Measurements from ENCODE around the gene DAB2IP.
A peak's percentile ranks its signal among the peaks of the same experiment; 100 is the strongest.

The DAB2IP gene

DNA sequence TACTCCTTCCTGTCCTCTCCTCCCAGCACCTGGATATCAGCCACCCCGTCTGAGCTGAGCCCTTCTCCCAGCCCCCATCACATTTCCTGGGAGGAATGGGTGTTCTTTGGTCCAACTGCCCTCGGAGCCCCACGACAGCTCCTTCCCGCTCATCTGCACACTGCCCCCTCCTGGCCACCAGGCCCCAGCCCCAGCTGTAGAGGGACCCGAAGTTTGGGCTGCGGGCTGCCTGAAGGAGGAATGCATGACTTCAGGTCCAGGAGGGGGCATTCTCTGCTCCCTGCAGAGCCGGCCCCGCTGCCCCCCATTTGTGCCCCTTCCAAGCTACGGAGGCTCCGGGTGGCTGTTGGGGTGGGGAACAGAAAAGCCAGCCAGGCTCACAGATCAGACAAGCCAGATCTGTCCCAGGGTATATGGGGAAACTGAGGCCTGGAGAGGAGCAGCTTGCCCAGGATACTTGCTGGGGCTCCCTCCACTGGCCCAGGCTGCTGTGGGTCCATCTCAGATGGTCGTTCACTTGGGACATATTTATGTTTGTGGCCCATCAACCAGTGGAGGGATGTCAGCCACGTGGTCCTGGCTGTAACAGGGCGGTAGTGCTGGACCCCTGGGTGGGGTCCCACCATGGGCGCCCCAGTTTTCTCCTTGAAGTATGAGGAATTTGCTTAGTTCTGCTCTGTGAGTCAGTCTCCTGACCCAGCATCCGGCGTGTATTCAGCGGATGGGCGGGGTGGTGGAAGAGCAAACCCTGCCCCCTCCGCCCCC is 33.1 kb downstream of the DAB2IP start:
- DNase-seq (ENCODE audit: low read depth in 2 of 2) = no peak

DNA sequence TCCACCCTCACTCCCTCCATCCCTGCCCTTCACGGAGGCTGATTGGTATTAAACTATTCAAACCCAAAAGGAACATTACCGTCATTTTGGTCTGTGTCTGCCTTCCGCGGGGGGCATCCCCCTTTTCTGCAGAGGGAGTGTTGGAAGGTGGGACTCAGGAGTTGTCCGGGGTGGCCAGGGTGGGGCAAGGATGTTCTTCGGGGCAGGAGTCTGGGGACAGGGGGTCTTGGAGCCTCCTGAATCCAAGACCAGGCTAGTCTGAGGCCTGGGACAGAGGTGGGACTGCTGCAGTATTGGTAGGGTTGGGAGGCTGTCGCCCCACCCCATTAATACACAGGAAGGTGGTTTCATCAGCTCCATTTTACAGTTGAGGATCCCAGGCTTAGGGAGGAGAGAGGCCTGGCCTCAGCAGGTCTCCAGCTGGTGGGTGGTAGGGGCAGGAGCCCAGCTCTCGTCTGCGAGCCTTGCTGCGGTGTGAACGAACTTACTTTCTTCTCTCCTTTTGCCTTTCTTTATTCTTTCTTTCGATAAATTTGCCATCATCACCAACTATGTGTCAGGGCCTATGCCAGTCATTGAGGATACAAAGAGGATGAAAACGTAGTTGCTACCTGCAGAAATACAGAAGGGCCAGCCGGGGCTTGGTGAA is 33.8 kb downstream of the DAB2IP start:
- DNase-seq (ENCODE audit: low read depth in 2 of 2) = no peak

- DNase-seq (ENCODE audit: low read depth in 2 of 2) = no peak
These were observed 34.5 kb downstream of the DAB2IP start for GRCh38 chr9:121685795-121686377.

GRCh38 chr9:121686930-121687541 is 35.6 kb downstream of the DAB2IP start:
- peak in 1 of 2 donors; percentile 29 for DNase-seq (ENCODE audit: low read depth in 2 of 2)

- no peak for DNase-seq (ENCODE audit: low read depth in 2 of 2)
These were observed 36.8 kb downstream of the DAB2IP start for GRCh38 chr9:121688146-121688680.

DNA sequence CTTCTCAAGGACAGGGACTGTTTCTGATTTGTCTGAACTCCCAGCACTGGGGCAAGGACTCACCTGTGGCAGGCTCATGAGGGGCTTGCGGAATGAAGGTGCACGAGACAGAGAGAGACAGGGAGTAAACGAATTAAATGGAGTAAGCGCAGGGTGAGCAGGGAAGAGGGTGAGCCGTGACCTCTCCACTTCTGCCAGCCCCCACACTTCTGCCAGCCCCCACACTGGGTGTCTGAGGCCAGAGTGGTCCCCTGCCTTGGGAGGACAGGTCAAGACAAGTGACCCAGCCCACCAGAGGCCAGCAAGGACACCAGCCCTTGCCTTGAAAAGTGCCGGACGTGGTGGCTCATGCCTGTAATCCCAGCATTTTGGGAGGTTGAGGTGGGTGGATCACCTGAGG is 37.2 kb downstream of the DAB2IP start:
- DNase-seq (ENCODE audit: low read depth in 2 of 2) = no peak

GRCh38 chr9:121689461-121690157 is 38.2 kb downstream of the DAB2IP start:
- no peak for DNase-seq (ENCODE audit: low read depth in 2 of 2)

DNA sequence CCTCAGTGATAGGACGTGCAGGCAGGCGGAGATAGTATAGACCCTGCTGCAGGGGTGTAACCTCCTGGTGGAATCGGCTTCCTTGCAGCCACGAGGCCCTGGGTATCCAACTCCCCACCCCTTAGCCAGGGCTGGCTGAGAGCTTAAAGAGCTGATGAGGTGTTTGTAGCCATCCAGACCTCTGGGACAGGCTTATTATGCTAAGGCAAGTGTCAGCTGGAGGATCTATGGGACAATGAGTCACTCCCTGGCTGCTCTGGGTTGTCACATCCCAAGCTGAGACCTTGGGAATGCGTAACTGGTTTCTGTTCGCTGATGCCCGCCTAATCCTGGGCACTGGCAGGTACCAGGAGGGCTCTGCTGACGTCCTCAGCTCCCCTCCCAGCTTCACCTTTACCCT is 38.9 kb downstream of the DAB2IP start:
- DNase-seq (ENCODE audit: low read depth in 2 of 2) = no peak

DNA sequence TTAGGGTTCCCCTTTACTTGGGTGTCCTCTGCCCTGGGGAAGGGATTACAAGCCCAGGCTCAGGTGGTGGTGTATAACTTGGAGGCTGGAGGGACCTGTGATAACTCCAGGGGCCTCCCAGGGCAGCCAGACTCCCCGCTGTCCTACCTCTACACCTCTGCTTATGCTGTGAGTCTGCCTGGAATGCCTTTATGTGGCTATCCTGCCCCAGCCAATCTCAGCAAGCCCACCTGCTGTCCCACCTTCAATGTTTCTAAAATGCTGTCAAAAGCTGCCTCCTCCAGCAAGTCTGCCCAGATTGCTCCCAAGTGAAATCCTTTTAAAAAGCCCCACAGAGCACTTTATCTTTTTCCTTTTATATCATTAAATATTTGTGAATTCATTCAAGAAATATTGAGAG is 39.3 kb downstream of the DAB2IP start:
- no peak for DNase-seq (ENCODE audit: low read depth in 2 of 2)

DNA sequence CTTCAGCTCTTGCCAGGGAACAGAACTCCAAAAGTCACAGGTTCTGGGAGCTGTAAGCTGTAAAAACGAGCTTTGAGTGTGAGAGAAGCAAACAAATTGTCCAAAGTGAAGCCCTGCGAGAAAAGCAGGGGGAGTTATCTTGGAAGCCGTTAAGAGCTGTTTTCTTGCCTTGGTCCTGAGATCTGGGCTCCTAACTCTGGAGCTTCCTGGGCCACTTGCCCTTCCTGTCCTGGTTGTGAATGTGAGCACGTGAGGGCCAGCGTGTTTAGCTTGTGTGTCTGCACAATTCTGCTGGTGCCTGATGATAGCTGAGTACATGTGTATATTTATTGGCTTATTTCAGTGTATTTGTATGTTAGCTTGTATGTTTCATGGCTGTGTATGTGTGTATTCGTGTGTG is 40.5 kb downstream of the DAB2IP start:
- no peak for DNase-seq (ENCODE audit: low read depth in 2 of 2)

GRCh38 chr9:121692606-121693387 is 41.4 kb downstream of the DAB2IP start:
- no peak for DNase-seq (ENCODE audit: low read depth in 2 of 2)

GRCh38 chr9:121693388-121693670 is 41.9 kb downstream of the DAB2IP start:
- DNase-seq (ENCODE audit: low read depth in 2 of 2) = no peak

DNA sequence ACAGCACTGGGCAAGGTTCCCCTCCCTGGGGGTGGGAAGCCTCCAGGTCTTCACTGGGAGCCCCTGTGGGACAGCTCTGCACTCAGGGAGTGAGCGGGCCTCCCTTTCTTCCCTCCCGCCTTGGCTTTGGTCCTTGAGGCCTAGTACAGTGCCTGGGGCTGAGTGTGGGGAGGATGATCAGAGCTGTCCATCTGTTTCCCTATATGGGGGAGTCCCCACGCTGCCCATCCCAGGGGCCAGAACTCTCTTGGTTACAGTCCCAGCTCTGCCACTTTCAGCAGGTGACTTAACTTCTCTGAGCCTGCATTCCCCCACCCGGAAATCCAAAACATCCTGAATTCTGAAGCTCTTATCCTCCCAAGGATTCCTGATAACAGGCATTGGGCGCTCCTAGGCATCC is 42.6 kb downstream of the DAB2IP start:
- DNase-seq (ENCODE audit: low read depth in 2 of 2) = no peak

GRCh38 chr9:121694600-121694999 is 43.2 kb downstream of the DAB2IP start:
- no peak for DNase-seq (ENCODE audit: low read depth in 2 of 2)

DNA sequence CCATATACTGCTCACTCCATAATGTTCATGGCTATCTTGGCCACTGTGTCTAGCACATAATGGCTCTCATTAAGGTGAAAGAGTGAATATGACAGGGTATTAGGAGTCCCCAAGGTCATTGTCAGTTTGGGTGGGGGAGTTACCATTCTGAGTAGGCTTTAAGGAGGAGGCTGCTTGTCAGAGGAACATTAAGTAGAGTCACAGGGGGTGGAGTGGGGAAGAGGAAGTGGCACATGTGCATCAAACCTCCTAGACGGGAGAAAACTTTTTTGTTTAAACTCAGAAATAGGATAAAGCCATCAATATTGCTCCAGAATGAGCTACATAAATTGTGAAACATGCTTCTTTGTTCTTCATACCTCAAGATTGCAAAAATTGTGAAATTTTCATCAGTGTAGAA is 45.5 kb downstream of the DAB2IP start:
- no peak for DNase-seq (ENCODE audit: low read depth in 2 of 2)

DNA sequence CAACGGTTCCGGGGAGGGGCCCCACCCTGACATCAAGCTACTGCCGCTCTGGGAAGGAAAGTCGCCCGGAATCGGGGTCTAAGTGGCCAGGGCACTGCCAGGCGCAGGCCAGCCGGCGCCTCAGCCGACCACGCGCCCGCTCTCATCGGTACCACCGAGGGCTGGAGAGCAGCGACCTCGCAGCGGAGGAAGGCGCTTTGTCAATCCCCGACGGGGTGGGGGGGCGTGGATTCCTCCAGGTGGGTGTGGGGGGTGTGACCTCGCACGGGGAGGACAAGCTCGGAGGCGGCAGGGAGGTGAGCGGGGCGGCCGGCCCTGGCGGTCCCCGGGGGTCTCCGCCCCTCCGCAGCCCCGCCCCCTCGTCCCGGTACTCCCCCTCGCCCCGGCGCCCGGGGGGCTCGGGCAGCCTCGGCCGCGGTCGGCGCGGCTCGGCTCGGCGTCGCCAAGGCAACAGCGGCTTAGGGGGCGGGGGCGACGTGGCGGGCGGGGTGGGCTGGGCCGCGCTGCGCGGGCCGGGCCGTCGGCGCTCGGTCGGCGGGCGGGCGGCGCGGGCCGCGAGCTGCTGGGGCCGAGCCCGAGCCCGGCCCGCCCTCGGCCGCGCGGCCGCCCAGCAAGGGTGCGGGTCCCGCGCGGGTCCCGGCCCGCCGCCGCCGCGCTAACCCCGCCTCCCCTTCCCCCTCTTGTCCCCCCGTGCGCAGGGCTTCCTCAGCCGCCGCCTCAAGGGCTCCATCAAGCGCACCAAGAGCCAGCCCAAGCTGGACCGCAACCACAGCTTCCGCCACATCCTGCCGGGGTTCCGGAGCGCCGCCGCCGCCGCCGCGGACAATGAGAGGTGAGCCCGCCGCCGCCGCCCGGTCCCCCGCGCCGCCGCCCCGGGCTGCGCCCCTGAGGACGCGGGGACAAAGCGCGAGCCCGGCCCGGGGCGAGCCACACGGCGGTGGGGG is 47.5 kb downstream of the DAB2IP start:
- no peak for DNase-seq (ENCODE audit: low read depth in 2 of 2)

DNA sequence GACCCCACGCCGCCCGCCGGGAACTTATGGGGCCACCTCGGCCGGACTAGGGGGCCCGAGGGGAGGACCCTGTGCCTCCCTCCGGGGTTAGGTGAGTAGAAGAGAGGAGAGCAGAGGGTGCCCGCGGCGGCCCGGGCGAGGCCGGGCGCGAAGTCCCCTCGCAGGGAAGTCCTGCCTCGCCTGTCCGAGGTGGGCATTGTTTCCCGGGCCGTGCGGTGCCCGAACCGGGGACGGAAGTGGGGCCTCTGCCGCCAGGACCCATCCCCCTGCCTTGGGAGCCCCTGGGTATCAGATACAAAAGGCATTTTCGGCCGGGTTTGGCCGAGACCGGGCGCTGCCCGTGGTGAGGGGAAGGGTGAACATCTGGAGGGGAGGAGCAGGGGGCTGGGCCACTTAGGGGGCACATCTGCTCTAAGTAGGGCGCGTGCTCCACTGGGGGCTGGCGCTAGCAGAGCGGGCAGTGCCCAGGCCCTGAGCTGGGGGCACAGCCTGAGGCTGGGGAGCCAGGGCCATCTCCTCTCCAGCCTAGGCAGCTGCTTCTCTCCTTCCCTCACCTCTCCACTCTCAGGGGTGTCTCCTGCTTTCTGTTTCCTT is 48.2 kb downstream of the DAB2IP start:
- no peak for DNase-seq (ENCODE audit: low read depth in 2 of 2)

- no peak for DNase-seq (ENCODE audit: low read depth in 2 of 2)
These were observed 48.9 kb downstream of the DAB2IP start for GRCh38 chr9:121700165-121700831.

DNA sequence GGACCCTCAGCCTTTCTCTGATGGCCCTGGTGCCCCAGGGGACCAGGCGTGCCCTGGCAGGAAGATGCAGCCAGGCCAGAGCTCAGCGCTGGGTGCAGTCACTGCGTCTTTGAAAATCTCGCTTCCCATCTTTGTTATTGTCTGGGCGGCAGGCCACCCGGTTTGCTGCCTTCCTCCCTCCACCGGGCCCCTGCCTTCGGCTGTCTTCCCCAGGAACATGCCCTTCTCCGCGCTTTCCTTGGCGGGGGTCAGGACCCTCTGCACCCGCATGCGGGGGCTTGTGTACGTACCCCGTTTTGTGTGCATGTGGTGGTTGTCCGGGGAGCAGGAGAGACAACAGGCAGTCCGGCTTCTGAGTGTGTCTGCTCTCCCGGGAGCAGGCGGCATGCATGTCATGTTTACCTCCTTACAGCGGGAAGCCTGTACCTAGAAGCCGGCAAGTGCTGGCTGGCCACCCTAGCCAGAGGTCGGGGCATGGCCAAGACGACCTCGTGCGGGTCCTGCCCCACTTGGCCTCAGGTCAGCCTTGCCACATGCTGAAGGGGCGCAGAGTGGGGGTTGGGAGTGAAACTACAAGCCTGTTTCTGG is 49.5 kb downstream of the DAB2IP start:
- DNase-seq (ENCODE audit: low read depth in 2 of 2) = no peak
